K562 treated with DMSO at 1 percent for 4 hours (cell line): ENCODE results near the gene PPIE. TPM values are rescaled to one million over a fixed set of nuclear protein-coding genes. Genes with fewer than 3 reads are reported as not detected.

Experiments
- total RNA-seq: library from RNA; unstranded; fragments of 300-600 nt; gene quantifications from 2 replicates; pipeline ENCODE4 v1.2.3, GENCODE V29; 2022; ENCODE audit not compliant: insufficient read depth

Gene PPIE
- 103 and 113 TPM in 2 replicates for total RNA-seq

DNA sequence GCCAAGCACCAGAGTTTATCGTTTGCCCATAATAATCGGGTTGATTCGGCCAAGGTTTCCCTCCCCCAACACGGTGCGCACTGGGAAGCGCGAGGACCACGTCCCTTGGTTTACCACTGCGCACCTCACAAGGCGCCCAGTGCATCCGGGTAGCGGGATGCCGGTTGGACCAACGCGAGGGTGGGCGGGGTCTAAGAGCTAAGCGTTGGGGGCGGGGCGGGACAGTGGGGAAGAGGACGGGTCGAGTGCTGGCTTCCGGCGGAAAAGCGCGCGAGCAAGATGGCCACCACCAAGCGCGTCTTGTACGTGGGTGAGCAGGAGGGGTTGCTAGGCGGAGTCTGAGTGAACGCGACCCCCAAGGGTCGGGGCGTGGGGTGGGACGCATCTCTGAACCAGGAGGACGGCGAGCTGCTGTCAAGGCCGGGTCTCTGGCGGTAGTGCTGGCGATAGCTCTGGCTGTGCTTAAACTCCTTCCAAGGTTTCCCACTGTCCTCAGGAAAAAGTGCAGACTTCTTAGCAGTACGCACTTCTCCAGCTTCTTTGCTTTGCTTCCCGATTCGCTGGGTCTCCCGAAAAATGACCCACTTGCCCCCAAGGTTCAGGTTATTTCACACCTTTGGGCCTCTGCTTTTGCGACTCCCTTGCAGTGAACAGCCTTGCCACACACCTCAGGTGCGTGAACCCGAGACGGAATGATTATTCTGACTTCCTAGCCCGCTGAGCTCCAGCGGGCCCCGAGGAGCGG lies at the start of gene PPIE:
Gene PPIE (plus strand): TSS at position 261 of the 745 bp plus-strand sequence. CDS start 19 bp downstream, at position 280.

DNA sequence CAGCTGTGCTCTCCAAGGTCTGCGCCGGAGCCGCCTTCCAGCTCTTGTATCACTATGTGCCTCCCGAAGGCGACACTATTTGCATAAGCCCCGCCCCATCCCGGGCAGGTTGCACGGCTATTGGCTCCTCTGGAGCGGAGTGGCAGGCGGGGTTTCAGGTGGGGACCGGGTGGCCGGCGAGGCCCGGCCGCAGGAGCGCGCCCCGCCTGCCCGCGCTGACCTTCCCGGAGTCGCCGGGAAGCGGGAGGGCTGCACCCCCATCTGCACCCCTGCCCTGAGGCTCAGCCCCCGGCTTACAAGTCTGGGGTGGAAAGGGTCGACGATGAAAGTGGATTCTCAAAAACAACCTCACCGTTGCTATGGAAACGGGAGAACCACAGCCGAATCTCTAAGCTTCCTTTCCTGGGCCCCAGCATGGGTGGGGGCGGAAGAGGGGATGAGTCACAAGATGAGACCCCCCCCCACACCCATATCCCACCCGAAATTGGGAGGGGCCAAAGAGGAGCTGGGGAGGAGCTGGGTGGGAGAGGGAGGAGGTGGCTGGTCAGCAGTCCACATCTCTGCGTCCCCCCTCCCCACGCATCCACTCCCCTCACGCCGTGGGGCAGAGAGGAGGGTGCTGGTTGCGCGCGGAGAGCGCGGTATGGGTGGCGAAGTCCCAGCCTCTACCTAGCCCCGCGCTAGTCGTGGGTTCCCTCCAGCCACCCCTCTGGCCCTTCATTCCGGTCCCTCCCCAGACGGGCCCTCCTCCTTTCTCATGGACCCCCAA lies 47.1 kb upstream of the PPIE start, which contains the start of gene HPCAL4:
Gene HPCAL4 (minus strand): TSS at position 51 of the 769 bp plus-strand sequence. CDS start 6,830 bp downstream, outside the sequence.

DNA sequence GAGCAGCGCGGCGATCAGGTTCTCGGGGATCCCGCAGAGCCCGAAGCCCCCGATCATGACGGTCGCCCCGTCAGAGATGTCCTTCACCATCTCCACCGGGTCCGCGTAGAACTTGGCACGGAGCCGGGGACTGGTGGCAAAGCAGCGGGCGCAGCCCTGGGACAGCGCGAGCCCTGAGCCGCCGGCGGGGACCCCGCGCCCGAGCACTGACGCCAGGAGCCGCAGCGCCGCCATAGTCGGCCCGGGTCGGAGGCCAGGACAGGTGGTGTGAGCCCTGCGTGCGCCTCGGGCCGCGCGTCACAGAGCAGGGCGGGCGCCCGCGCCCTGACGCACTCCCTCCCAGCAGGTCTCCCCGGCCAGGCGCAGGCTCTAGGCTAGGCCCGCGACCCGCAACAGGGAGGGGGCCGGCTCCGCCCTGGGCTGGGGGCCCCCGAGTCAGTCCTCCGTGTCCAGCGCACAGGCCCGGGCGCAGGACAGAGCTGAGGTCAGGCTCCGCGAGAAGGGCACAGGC lies 32.4 kb downstream of the PPIE start, which contains the start of gene OXCT2:
Gene OXCT2 (minus strand): TSS at position 327 of the 511 bp plus-strand sequence. CDS start 93 bp downstream, at position 234.

DNA sequence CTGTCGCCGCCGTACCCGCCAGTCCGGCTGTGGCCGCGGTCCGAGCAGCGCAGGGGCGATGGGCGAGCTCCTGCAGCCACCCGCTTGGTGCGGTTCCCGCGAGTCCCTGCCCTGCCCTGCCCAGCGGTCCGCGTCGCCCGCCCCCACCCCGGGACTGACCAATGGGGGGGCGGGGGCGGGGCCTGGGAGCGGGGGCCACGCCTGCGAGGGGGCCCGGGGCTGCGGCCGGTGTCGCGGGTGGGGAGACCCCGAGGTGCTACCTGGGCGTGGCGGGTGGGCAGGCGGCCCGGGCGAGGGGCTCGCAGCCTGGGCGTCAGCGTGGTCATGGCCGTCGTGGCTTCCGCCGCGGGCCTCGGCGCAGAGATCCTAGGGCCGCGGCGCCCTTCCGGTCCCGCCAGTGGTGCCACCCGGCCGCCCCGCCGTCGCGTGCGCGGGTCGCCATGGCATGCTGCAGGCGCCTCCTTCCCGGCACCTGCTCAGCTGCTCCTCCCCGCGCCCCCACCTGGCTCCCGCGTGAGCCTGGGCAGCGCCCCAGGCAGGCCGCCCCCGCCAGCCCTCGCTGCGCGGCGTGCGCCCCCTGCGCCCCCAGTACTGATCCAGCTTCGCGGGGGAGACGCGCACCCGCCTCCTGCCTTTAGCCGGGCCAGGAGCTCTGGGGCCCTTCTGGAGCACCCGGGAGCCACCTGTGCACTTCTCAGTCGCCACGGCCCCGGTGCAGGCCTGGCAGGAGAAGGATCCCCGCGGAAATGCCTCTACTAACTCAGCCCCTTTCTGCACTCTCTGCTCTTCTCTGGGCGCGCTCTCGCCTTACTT lies 50.3 kb downstream of the PPIE start, which contains the start of gene BMP8B:
Gene BMP8B (minus strand): TSS at position 108 of the 813 bp plus-strand sequence. CDS start 380 bp downstream, outside the sequence.

Other genes with a start within 250 kb of the PPIE start
- not detected in 2 replicates for gene BMP8A, start 247.2 kb upstream of the PPIE start, total RNA-seq
- 191 and 194 TPM in 2 replicates for gene PABPC4, start 162.1 kb upstream of the PPIE start, total RNA-seq
- gene HEYL, start 99.2 kb upstream of the PPIE start, total RNA-seq = 0.67 and 1.1 TPM in 2 replicates
- gene NT5C1A, start 66.8 kb upstream of the PPIE start, total RNA-seq = not detected in 2 replicates
- gene HPCAL4, start 47.4 kb upstream of the PPIE start, total RNA-seq = not detected in 2 replicates
- 0.98 TPM in 1 of 2 replicates, not detected in the other for gene OXCT2, start 32.5 kb downstream of the PPIE start, total RNA-seq
- 1.3 TPM in 2 replicates for gene BMP8B, start 50.0 kb downstream of the PPIE start, total RNA-seq
- gene TRIT1, start 144.6 kb downstream of the PPIE start, total RNA-seq = 31.5 and 35.9 TPM in 2 replicates
- 9.2 and 13.3 TPM in 2 replicates for gene MYCL, start 163.0 kb downstream of the PPIE start, total RNA-seq
- not detected in 2 replicates for gene MFSD2A, start 216.3 kb downstream of the PPIE start, total RNA-seq